ENCODE measurements around the gene NSUN2.
"Not testable (repeated sequence)": the region's sequence is repeated elsewhere in the genome, so short reads cannot be mapped to it uniquely, and the experiment has no call there.

Gene NSUN2

GRCh38 chr5:6649681-6650080, 16.8 kb upstream of the NSUN2 start:
- in situ Hi-C loops (cut with MboI; ENCODE audit: low sequenced_read_pairs, unreplicated experiment) = loop anchor here (25.0 kb wide), 1 partner anchor 88 kb away; no protein-coding TSS in a partner anchor
- no peak for TF ChIP-seq CTCF (IDR thresholded peaks at IDR 0.05; ENCODE audit: borderline replicate concordance, control extremely low read depth, extremely low read depth, insufficient read depth, missing control alignments)
- no peak for DNase-seq (ENCODE audit: low spot score)

DNA sequence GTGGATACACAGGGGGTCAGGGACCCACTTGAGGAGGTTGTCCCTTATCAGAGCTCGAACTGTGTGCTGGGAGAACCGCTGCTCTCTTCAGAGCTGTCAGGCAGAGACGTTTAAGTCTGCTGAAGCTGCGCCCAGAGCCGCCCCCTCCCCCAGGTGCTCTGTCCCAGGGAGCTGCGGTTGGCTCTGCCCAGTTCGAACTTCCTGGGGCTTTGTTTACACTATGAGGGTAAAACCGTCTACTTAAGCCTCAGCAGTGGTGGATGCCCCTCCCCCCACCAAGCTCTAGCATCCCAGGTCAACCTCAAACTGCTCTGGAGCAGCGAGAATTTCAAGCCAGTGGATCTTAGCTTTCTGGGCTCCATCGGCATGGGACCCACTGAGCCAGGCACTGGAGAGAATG, 16.3 kb upstream of the NSUN2 start:
- in situ Hi-C loops (cut with MboI; ENCODE audit: low sequenced_read_pairs, unreplicated experiment) = loop anchor here (25.0 kb wide), 1 partner anchor 88 kb away; no protein-coding TSS in a partner anchor
- DNase-seq (ENCODE audit: low spot score) = no peak
- TF ChIP-seq CTCF (IDR thresholded peaks at IDR 0.05; ENCODE audit: borderline replicate concordance, control extremely low read depth, extremely low read depth, insufficient read depth, missing control alignments) = no peak

GRCh38 chr5:6645571-6646362, 12.9 kb upstream of the NSUN2 start:
- not testable (repeated sequence) for DNase-seq (ENCODE audit: low spot score)
- in situ Hi-C loops (cut with MboI; ENCODE audit: low sequenced_read_pairs, unreplicated experiment) = loop anchor here (25.0 kb wide), 1 partner anchor 92 kb away; no protein-coding TSS in a partner anchor

- TF ChIP-seq CTCF (IDR thresholded peaks at IDR 0.05; ENCODE audit: borderline replicate concordance, control extremely low read depth, extremely low read depth, insufficient read depth, missing control alignments) = no peak
- no peak for DNase-seq (ENCODE audit: low spot score)
- in situ Hi-C loops (cut with MboI; ENCODE audit: low sequenced_read_pairs, unreplicated experiment) = loop anchor here (25.0 kb wide), 1 partner anchor 92 kb away; no protein-coding TSS in a partner anchor
Observed at GRCh38 chr5:6644794-6645241, 12.0 kb upstream of the NSUN2 start.

DNA sequence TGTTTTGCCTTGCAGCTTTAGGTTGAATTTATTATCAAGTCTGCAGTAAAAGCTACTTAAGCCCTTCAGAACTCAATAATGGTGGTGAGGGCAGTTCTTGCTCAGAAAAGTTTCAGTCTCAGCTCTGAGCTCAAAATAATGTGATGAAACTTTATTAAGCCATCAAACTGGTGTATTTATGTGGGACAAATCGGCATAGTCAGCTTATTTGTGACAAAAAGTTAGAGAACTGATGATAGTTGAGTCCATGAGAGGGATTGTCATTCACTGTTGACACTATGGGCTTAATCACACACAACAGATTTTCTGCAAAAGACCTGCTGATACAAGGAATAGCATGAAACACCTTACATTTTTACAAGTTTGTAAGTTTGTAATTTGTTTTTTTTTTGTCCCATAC, 9.8 kb upstream of the NSUN2 start:
- no peak for TF ChIP-seq CTCF (IDR thresholded peaks at IDR 0.05; ENCODE audit: borderline replicate concordance, control extremely low read depth, extremely low read depth, insufficient read depth, missing control alignments)
- in situ Hi-C loops (cut with MboI; ENCODE audit: low sequenced_read_pairs, unreplicated experiment) = loop anchor here (25.0 kb wide), 1 partner anchor 95 kb away; no protein-coding TSS in a partner anchor
- DNase-seq (ENCODE audit: low spot score) = no peak

DNA sequence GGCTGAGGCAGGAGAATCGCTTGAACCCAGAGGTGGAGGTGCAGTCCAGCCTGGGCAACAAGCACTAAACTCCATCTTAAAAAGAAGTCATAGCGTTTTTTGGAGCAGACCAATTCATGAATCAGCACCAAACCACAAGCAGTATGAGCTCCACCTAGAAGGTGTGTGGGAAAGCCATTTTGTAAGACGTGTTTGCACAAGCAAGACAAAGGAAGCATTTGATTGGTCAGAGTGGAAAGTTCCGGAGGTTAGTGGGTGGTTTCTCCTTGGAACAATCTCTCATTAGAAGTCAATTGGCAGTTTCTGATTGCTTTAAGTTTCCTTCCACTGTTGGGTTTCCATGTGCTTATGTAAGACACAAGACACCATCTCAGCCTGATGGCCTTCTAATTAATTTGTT, 5.4 kb upstream of the NSUN2 start:
- in situ Hi-C loops (cut with MboI; ENCODE audit: low sequenced_read_pairs, unreplicated experiment) = loop anchor here (25.0 kb wide), 1 partner anchor 99 kb away; no protein-coding TSS in a partner anchor
- no peak for DNase-seq (ENCODE audit: low spot score)
- no peak for TF ChIP-seq CTCF (IDR thresholded peaks at IDR 0.05; ENCODE audit: borderline replicate concordance, control extremely low read depth, extremely low read depth, insufficient read depth, missing control alignments)

GRCh38 chr5:6637590-6637989, 4.7 kb upstream of the NSUN2 start:
- DNase-seq (ENCODE audit: low spot score) = no peak
- in situ Hi-C loops (cut with MboI; ENCODE audit: low sequenced_read_pairs, unreplicated experiment) = loop anchor here (25.0 kb wide), 1 partner anchor 100 kb away; no protein-coding TSS in a partner anchor
- TF ChIP-seq CTCF (IDR thresholded peaks at IDR 0.05; ENCODE audit: borderline replicate concordance, control extremely low read depth, extremely low read depth, insufficient read depth, missing control alignments) = no peak

Measured in GM13976 (cell line).